Putamen (tissue), 1 donor: Measurements from ENCODE around the gene CDK19.
"Not testable (repeated sequence)": the region's sequence is repeated elsewhere in the genome, so short reads cannot be mapped to it uniquely, and the experiment has no call there.

Experiments used
- DNase-seq: peaks from one replicate; pipeline ENCODE4 v3.0.0-alpha.2; 2016; ENCODE audit warnings: low spot score

Gene CDK19

DNA sequence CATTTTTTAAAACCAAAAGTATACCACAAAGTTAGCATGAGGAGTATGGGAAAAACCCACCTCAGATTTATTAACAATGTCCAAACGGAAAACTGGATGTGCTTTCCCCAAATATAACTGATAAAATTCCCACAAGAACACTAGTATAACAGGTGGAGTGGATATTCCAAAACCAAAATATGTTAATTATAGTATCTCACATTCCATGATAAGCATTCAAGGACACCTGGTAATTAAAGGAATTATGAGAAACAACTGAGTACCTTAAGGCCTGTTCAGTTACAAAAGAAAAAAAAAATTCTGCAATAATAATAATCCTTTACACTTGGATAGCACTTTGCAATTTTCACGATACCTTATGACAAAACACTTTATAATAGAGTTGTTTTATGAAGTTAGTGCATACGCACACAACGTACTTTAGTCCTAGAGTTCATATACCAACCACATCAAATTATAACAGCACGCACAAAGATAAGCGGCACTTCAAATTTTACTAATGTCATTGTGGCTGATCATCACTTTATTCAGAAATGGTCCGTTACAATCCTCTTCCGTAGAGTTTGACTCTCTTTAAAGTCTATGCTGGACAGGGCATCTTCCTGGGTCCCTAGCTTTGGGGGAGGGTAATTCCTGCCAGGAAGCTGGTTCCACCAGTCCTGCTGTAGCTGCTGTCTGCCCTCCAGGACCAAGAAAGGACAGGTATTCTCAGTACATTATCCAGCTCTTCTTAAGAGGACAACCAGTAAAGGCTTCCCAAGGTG lies 1.7 kb downstream of the CDK19 start:
- peak; percentile 27 for DNase-seq

- DNase-seq: no peak
Observed at GRCh38 chr6:110812719-110813118, 2.5 kb downstream of the CDK19 start.

DNA sequence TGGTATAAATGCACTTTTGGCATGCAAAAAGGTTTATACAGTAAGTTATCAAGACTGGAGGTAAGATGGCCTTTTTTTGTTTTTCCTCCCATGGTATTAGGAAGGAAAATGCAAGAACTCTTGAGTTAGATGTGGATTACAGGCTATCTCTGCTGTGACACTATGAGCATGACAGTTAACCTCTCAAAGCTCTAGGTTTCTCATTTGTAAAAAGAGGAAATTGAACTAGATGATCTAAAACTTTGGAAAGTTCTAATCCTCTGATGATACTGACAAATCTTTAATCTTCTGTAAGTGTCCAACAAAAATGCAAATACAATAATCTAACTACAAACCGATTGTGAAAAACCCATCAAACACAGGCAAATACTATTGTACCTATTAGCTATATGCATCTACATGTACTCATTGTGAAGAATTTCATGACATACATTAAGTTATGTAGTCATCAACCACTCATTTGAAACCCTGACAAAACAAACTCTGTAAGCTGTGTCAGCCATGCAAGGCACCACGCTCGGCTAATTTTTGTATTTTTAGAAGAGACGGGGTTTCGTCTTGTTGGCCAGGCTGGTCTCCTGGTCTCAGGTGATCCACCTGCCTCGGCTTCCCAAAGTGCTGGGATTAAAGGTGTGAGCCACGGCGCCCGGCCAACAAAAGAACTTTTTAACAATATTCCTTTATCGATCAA lies 4.2 kb downstream of the CDK19 start:
- no peak for DNase-seq

DNA sequence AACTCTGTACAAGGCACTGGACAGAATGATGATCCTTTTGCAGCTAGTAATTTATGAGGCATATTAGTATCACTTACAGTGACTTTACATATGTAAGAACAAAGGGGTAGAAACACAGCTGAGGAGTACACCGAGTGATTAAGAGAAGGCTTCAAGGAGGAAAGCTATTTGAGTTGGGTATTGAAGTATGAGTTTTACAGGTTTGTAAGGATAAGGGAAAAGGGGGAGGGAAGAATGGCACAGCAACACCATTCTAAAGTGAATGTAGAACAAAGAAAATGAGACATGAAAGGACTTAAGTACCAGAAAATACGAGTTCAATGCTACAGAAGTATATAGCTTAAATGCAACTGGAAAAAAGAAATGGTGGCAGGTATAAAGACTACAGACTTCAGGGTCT lies 5.5 kb downstream of the CDK19 start:
- DNase-seq: no peak

- not testable (repeated sequence) for DNase-seq
Observed at GRCh38 chr6:110802175-110802574, 13.1 kb downstream of the CDK19 start.

DNA sequence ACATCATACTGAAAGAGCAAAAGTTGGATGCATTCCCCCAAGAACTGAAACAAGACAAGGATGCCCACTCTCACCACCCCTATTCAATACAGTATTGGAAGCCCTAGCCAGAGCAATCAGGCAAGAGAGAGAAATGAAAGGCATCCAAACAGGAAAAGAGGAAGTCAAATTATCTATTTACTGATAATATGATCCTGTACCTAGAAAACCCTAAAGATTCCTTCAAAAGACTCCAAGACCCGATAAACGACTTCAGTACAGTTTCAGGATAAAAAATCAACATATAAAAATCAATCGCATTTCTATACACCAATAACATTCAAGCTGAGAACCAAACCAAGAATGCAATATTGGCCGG lies 14.5 kb downstream of the CDK19 start:
- DNase-seq: no peak

DNA sequence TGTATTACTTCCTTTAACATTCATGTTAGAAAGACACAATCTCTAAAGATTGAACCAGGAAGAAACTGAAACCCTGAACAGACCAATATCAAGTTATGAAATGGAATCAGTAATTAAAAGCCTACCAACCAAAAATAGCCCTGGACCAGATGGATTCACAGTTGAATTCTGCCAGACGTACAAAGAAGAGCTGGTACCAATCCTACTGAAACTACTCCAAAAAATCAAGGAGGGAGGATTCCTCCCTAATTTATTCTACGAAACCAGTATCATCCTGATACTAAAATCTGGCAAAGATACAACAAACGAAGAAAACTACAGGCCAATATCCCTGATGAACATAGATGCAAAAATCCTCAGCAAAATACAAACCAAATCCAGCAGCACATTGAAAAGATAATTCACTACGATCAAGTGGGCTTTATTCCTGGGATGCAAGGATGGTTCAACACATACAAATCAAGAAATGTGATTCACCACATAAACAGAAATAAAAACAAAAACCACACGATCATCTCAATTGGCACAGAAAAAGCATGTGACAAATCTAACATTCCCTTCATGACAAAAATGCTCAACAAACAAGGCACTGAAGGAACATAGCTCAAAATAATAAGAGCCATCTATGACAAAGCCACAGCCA lies 15.0 kb downstream of the CDK19 start:
- no peak for DNase-seq

- DNase-seq: no peak
Observed at GRCh38 chr6:110799655-110800054, 15.6 kb downstream of the CDK19 start.

- DNase-seq: no peak
Observed at GRCh38 chr6:110799189-110799588, 16.1 kb downstream of the CDK19 start.

DNA sequence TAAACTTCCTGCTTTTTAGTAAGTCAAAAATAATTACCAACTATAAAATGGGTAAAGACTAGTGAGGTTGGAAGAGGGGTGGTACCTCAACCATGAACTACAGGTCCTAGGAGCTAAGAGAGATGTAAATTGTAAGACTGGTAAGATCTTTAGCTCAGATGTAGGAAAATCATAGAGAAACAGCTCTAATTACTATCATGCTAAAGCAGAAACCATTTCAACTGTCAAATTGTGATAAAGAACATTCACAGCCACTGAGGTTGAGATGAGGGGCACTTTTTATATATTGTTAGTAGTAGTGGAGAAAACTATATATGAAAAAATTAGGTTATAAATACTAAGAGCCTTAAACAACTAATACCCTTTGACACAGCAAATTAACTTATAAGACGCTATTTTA lies 20.0 kb downstream of the CDK19 start:
- DNase-seq: no peak

GRCh38 chr6:110786696-110787095 lies 28.6 kb downstream of the CDK19 start:
- DNase-seq: no peak

- no peak for DNase-seq
Observed at GRCh38 chr6:110786271-110786670, 29.0 kb downstream of the CDK19 start.

DNA sequence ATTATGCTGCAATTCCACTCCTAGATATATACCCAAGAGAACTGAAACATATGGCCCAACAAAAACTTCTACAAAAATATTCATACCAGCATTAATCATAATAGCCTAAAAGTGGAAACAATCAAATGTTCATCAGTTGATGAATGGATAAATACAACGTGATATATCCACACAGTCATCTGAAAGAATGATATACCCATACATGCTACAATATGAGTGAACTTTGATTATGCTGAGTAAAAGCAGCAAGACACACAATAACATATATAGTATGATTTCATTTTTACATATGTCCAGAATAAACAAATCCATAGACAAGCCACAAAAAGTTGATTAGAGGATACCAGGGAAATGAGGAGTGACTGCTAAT lies 30.7 kb downstream of the CDK19 start:
- no peak for DNase-seq

GRCh38 chr6:110781522-110782214 lies 33.6 kb downstream of the CDK19 start:
- no peak for DNase-seq

DNA sequence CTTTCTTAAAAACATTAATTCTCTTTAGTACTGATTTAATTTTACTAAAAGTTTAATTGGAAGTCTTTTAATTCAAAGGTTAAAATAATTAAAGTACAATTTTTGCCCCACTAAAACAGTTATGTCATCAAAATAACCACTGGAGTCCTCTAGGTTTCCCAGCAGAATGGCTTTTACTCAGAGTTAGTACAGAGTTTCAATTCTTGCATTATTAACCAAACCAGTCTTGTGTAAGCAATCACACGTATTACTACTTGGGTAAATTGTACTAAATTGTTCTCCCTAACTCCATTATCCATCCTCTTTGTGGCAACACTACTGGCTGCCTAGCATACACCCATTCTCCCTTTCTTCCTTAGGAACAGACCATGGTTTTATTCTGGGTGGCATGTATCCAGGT lies 36.9 kb downstream of the CDK19 start:
- DNase-seq: no peak

DNA sequence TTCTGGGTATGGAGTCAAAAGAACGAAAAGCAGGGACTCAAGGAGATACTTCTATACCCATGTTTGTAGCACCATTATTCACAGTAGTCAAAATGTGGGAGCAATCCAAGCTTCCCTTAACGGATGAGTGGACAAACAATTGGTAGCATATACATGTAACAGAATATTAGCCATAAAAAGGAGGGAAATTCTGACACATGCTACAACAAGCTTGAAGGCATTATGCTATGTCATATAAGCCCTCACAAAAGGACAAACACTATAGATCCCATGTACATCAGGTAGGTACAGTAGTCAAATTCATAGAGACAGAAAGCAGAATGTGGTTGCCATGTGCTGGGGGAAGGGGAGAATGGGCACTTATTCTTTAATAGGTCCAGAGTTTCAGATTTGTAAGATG lies 37.6 kb downstream of the CDK19 start:
- no peak for DNase-seq

- no peak for DNase-seq
Observed at GRCh38 chr6:110776413-110776812, 38.9 kb downstream of the CDK19 start.

- no peak for DNase-seq
Observed at GRCh38 chr6:110769923-110770322, 45.3 kb downstream of the CDK19 start.

- no peak for DNase-seq
Observed at GRCh38 chr6:110768057-110768456, 47.2 kb downstream of the CDK19 start.

DNA sequence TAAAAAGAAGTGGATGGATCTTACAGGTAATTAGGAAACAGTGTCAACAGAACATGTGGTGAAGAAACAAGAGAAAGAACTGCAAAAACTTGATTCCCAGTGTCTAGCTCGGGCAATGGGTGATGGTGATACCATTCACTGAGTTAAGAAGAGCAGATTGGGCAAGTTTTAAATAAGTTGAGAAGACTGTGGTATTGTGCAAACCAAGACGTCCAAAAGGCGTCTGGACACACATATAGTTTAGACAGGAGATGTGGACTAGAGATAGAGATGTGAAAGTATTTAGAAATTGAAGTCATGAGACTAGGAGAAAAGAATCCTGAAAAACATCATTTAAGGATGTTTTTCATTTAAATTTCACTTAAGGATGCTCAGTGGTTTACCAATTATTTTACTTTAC lies 53.9 kb downstream of the CDK19 start:
- DNase-seq: no peak

DNA sequence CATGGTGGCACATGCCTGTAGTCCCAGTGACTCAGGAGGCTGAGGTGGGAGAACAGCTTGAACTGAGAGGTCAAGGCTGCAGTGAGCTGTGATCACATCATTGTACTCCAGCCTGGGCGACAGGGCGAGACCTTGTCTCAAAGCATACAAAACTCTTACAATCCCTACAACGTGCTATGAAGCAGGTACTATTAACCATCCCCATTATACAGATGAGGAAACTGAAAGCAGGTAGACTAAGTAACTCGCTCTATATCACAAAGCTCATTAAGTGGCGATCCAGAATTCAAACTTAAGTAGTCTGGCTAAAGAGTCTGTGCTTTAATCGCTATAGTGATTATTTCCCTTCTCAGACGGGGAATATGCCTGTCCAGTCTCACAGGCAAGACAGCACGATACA lies 54.7 kb downstream of the CDK19 start:
- no peak for DNase-seq

- DNase-seq: not testable (repeated sequence)
Observed at GRCh38 chr6:110760098-110760497, 55.2 kb downstream of the CDK19 start.

DNA sequence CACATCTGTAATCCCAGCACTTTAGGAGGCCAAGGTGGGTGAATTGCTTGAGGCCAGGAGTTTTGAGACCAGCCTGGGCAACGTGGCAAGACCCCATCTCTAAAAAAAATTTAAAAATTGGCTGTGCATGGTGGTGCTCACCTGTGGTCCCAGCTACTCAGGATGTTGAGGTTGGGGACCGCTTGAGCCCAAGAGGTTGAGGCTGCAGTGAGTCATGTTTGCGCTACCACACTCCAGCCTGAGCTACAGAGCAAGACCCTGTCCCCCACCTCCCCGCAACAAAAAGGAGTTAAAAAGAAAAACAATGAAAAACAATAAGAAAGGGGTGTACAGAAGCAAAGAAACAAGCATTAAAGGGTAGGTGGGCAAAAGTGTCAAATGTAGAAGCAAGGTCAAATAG lies 57.3 kb downstream of the CDK19 start:
- DNase-seq: no peak
